Activated naive CD4-positive, alpha-beta T cell treated with anti-CD3 and anti-CD28 coated beads, Interleukin-2, amount 10 ng/mL, durations not matched to agents 7 days and 5 days (primary cell): ENCODE results near the gene EBP.
"Not testable (repeated sequence)": the region's sequence is repeated elsewhere in the genome, so short reads cannot be mapped to it uniquely, and the experiment has no call there.

ENCODE experiments used
- CTCF ChIA-PET: fragments of 350-600 bp; sonication (Branson Sonifier 250); formaldehyde crosslinking; loops from one replicate; lab custom pipeline; 2021; ENCODE audit warnings: antibody characterized with exemption; lab: Charles Lee
- DNase-seq: peaks from one replicate; pipeline ENCODE4 v3.0.0-alpha.2; 2020
- H3K27ac Mint-ChIP-seq: one replicate; pipeline ENCODE4 v1.8.0; 2021; ENCODE audit warnings: mild to moderate bottlenecking, moderate library complexity, mixed read lengths
- H3K27me3 Mint-ChIP-seq: one replicate; pipeline ENCODE4 v1.8.0; 2021; ENCODE audit warnings: mild to moderate bottlenecking, mixed read lengths
- H3K36me3 Mint-ChIP-seq: one replicate; pipeline ENCODE4 v1.8.0; 2021; ENCODE audit warnings: mixed read lengths
- H3K4me1 Mint-ChIP-seq: one replicate; pipeline ENCODE4 v1.8.0; 2021; ENCODE audit warnings: mixed read lengths
- H3K4me3 Mint-ChIP-seq: one replicate; pipeline ENCODE4 v1.8.0; 2021; ENCODE audit warnings: mild to moderate bottlenecking, moderate library complexity, mixed read lengths
- H3K9me3 Mint-ChIP-seq: one replicate; pipeline ENCODE4 v1.8.0; 2021; ENCODE audit warnings: mixed read lengths

The EBP gene

DNA sequence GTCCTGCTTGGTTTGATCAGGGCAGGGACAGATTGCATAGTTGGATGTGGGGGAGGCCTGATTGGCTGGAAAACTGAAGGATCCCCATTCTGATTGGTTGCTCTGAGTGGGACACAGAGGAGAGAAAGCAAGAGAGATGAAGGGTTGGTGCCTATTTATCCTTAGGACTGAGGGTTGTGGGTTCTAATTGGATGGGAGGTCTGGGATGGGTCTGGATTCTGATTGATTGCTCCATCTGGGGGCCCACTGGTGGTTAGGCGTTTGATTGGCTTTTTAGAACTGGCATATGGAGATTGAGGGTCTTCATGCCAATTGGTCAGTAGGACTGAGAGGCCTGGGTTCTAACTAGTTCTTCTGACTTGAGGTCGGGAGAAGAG, 644 bp upstream of the EBP start:
- CTCF ChIA-PET: interaction anchor here (1.7 kb wide), 1 partner anchor 18 kb away, joined by 5 read pairs; the partner anchor contains the start of gene TBC1D25
- no peaks in the 10 kb centered on the region for H3K9me3 Mint-ChIP-seq

DNA sequence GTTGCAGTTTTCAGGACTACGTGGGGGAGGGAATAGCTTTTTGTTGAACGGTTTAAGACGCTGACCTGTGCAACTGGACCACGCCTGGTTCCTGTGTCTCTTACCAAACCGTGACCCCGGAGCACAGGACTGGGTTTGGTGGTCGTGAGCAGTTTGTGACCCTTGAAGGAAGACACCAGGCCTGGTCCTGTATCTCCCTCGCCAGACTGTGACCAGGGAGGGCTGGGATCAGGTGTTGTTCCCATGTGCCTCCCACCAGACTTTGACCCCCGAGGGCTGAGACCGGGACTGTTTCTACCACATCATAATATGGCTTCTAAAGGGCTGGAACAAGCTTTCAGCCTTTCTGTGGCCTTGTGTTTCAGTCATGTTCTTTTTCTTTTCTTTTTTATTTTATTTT, 683 bp downstream of the EBP start:
- no peaks in the 10 kb centered on the region for H3K27me3 Mint-ChIP-seq
- no peak for DNase-seq
- CTCF ChIA-PET: interaction anchor here (1.7 kb wide), 1 partner anchor 17 kb away, joined by 5 read pairs; the partner anchor contains the start of gene TBC1D25
- peaks cover 48% of the 10 kb centered on the region for H3K4me1 Mint-ChIP-seq
- H3K4me3 Mint-ChIP-seq: peak overlapping the region; percentile 92
- H3K27ac Mint-ChIP-seq: peak overlapping the region; percentile 97
- no peaks in the 10 kb centered on the region for H3K9me3 Mint-ChIP-seq
- H3K36me3 Mint-ChIP-seq: peaks cover 24% of the 10 kb centered on the region

More for the DNA sequence above, 644 bp upstream of the EBP start:
- Mint-ChIP-seq H3K27ac (peak overlapping the region; percentile 97), H3K4me1 (peaks cover 51% of the 10 kb centered on the region), H3K4me3 (peak overlapping the region; percentile 92), H3K27me3 (no peaks in the 10 kb centered on the region), H3K36me3 (peaks cover 19% of the 10 kb centered on the region)
- DNase-seq: peak; percentile 35

DNA sequence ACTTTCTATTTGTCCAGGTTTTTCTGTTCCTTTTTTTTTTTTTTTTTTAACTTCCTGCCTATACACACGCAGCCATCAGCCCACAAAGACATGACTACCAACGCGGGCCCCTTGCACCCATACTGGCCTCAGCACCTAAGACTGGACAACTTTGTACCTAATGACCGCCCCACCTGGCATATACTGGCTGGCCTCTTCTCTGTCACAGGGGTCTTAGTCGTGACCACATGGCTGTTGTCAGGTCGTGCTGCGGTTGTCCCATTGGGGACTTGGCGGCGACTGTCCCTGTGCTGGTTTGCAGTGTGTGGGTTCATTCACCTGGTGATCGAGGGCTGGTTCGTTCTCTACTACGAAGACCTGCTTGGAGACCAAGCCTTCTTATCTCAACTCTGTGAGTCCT, 2.1 kb downstream of the EBP start:
- DNase-seq: no peak
- CTCF ChIA-PET: no interaction called here
- peaks cover 36% of the 10 kb centered on the region for H3K36me3 Mint-ChIP-seq
- no peaks in the 10 kb centered on the region for H3K9me3 Mint-ChIP-seq
- H3K4me3 Mint-ChIP-seq: peak overlapping the region; percentile 92
- peak overlapping the region; percentile 79 for H3K27ac Mint-ChIP-seq
- no peaks in the 10 kb centered on the region for H3K27me3 Mint-ChIP-seq
- H3K4me1 Mint-ChIP-seq: peaks cover 54% of the 10 kb centered on the region

DNA sequence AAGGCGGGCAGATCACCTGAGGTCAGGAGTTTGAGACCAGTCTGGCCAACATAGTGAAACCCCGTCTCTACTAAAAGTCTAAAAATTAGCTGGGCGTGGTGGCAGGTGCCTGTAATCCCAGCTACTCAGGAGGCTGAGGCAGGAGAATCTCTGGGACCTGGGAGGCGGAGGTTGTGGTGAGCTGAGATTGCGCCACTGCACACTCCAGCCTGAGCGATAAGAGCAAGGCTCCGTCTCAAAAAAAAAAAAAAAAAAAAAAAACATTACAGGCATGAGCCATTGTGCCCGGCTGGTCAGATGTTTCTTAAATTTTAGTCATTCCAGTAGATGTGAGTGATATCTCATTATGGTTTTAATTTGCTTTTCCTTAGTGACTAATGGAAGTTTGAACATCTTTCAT, 4.2 kb downstream of the EBP start:
- Mint-ChIP-seq H3K36me3 (peaks cover 42% of the 10 kb centered on the region), H3K4me1 (peaks cover 38% of the 10 kb centered on the region)
- H3K4me3 Mint-ChIP-seq, H3K27me3 Mint-ChIP-seq, DNase-seq, H3K9me3 Mint-ChIP-seq, CTCF ChIA-PET, H3K27ac Mint-ChIP-seq: not testable (repeated sequence)

- Mint-ChIP-seq H3K4me1 (peaks cover 30% of the 10 kb centered on the region), H3K4me3 (no peak overlapping the region)
These were observed 9.1 kb downstream of the EBP start for GRCh38 chrX:48530736-48531135.

GRCh38 chrX:48531358-48531959, 9.9 kb downstream of the EBP start:
- Mint-ChIP-seq H3K36me3 (peaks cover 35% of the 10 kb centered on the region), H3K27ac (peak overlapping the region; percentile 89), H3K4me1 (peaks cover 23% of the 10 kb centered on the region), H3K27me3 (no peaks in the 10 kb centered on the region), H3K9me3 (no peaks in the 10 kb centered on the region), H3K4me3 (no peak overlapping the region)
- CTCF ChIA-PET: no interaction called here
- DNase-seq: no peak

More at GRCh38 chrX:48530736-48531135, 9.1 kb downstream of the EBP start:
- no peaks in the 10 kb centered on the region for H3K9me3 Mint-ChIP-seq
- H3K27ac Mint-ChIP-seq: peak overlapping the region; percentile 55
- H3K27me3 Mint-ChIP-seq: no peaks in the 10 kb centered on the region
- H3K36me3 Mint-ChIP-seq: peaks cover 40% of the 10 kb centered on the region
- CTCF ChIA-PET: no interaction called here
- no peak for DNase-seq

DNA sequence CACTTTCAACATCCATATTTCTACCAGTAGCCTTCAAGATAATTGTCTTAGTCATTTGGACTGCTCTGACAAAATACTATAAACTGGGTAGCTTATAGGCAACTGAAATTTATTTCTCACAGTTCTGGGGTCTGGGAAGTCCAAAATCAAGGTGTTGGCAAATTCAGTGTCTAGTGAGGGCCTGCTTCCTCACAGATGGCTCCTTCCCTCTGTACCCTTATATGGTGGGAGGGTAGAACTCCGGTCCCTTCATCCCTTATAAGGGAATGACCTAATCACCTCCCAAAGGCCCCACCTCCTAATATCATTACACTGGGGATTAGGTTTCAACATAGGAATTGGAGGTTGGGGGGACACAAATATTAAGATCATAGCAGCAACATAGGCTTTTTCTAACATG, 10.6 kb downstream of the EBP start:
- H3K36me3 Mint-ChIP-seq: peaks cover 30% of the 10 kb centered on the region
- H3K27me3 Mint-ChIP-seq: no peaks in the 10 kb centered on the region
- H3K4me3 Mint-ChIP-seq: no peak overlapping the region
- CTCF ChIA-PET: no interaction called here
- no peaks in the 10 kb centered on the region for H3K9me3 Mint-ChIP-seq
- H3K27ac Mint-ChIP-seq: peak overlapping the region; percentile 89
- no peak for DNase-seq
- H3K4me1 Mint-ChIP-seq: peaks cover 19% of the 10 kb centered on the region

- Mint-ChIP-seq H3K27ac (no peak overlapping the region), H3K4me3 (no peak overlapping the region), H3K9me3 (no peaks in the 10 kb centered on the region), H3K27me3 (no peaks in the 10 kb centered on the region), H3K36me3 (peaks cover 23% of the 10 kb centered on the region), H3K4me1 (peaks cover 20% of the 10 kb centered on the region)
- no peak for DNase-seq
- CTCF ChIA-PET: no interaction called here
These were observed 11.6 kb downstream of the EBP start for GRCh38 chrX:48533165-48533564.

GRCh38 chrX:48538641-48539344, 17.2 kb downstream of the EBP start:
- Mint-ChIP-seq H3K27me3 (no peaks in the 10 kb centered on the region), H3K36me3 (peaks cover 10% of the 10 kb centered on the region), H3K4me3 (peak overlapping the region; percentile 88), H3K27ac (peak overlapping the region; percentile 99), H3K4me1 (peaks cover 24% of the 10 kb centered on the region), H3K9me3 (no peaks in the 10 kb centered on the region)
- no peak for DNase-seq
- CTCF ChIA-PET: interaction anchor here (0.8 to 2.1 kb wide), 5 partner anchors 17 to 71 kb away, joined by 3 to 9 read pairs (median 5); partner anchors contain the start of genes EBP and RBM3

DNA sequence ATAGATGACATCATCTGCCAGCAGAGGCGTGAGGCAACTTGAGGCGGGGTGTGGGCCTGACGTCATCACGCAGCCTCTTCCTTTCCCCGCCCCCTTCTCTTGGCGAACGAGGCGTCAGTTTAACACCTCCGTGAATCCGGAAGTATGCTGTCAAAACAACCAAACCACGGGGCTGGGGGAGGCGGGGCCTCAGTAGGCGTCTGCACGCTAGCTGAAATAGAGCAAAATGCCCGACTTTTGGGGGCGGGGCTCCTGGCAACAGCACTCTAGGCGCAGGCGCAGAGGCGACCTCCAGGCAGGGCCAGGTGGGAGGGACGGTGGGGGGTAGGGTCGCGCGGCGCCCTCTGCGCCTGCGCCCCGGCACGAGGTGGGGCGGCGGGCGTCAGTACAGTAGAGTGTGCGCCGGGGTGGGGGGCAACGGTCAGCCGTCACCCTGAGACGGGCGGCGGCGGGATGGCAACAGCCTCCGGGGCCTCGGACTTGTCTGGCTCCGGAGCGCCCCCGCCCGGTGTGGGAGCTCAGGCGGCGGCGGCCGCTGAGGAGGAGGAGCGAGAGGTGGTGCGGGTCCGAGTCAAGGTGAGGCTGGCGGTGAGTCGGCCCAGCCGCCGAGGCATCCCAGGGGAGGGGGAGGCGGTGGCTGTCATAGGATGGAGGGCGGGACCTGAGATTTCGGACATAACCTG, 17.9 kb downstream of the EBP start, which contains the start of gene TBC1D25:
TBC1D25 (plus strand) TSS at position 370 of the 683 bp plus-strand sequence; CDS start at position 454, 84 bp downstream.
- DNase-seq: peak; percentile 98
- peak within 1 kb of the TSS; percentile 99 for H3K27ac Mint-ChIP-seq
- no peaks in the 10 kb centered on the region for H3K27me3 Mint-ChIP-seq
- peak within 1 kb of the TSS; percentile 88 for H3K4me3 Mint-ChIP-seq
- H3K9me3 Mint-ChIP-seq: no peaks in the 10 kb centered on the region
- H3K4me1 Mint-ChIP-seq: peaks cover 24% of the 10 kb centered on the region
- CTCF ChIA-PET: interaction anchor here (0.8 to 2.1 kb wide), 5 partner anchors 18 to 72 kb away, joined by 3 to 9 read pairs (median 5); partner anchors contain the start of genes EBP and RBM3
- H3K36me3 Mint-ChIP-seq: peaks cover 12% of the 10 kb centered on the region

DNA sequence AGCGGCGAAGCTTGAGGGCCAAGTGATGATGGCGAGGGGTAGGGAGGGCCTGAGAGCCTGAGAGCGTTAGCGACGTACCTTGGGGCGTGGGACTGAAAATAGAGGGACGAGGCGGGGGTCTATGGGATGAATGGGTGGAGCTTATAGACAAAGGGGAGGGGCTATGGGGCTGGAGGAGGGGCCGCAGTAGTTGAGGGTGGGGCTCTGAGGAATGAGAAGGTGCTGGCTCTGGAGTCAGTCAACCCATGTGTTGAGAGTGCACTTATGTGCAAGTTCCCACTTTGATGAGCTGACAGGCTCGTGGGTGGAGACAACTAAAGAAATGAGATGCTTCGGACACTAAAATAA, 18.4 kb downstream of the EBP start:
- Mint-ChIP-seq H3K27ac (peak overlapping the region; percentile 99), H3K9me3 (no peaks in the 10 kb centered on the region), H3K36me3 (peaks cover 13% of the 10 kb centered on the region), H3K4me3 (peak overlapping the region; percentile 88), H3K27me3 (no peaks in the 10 kb centered on the region), H3K4me1 (peaks cover 24% of the 10 kb centered on the region)
- DNase-seq: peak; percentile 72
- CTCF ChIA-PET: interaction anchor here (0.8 to 2.1 kb wide), 6 partner anchors 10 to 73 kb away, joined by 3 to 9 read pairs (median 5); partner anchors contain the start of genes EBP and RBM3

- peak overlapping the region; percentile 88 for H3K4me3 Mint-ChIP-seq
- CTCF ChIA-PET: interaction anchor here (1.3 to 1.6 kb wide), 3 partner anchors 10 to 73 kb away, joined by 3 to 6 read pairs (median 5); partner anchors contain the start of gene RBM3
- peaks cover 15% of the 10 kb centered on the region for H3K36me3 Mint-ChIP-seq
- peaks cover 24% of the 10 kb centered on the region for H3K4me1 Mint-ChIP-seq
- H3K27me3 Mint-ChIP-seq: no peaks in the 10 kb centered on the region
- H3K9me3 Mint-ChIP-seq: no peaks in the 10 kb centered on the region
- DNase-seq: no peak
- peak overlapping the region; percentile 99 for H3K27ac Mint-ChIP-seq
These were observed 18.9 kb downstream of the EBP start for GRCh38 chrX:48540480-48540879.

DNA sequence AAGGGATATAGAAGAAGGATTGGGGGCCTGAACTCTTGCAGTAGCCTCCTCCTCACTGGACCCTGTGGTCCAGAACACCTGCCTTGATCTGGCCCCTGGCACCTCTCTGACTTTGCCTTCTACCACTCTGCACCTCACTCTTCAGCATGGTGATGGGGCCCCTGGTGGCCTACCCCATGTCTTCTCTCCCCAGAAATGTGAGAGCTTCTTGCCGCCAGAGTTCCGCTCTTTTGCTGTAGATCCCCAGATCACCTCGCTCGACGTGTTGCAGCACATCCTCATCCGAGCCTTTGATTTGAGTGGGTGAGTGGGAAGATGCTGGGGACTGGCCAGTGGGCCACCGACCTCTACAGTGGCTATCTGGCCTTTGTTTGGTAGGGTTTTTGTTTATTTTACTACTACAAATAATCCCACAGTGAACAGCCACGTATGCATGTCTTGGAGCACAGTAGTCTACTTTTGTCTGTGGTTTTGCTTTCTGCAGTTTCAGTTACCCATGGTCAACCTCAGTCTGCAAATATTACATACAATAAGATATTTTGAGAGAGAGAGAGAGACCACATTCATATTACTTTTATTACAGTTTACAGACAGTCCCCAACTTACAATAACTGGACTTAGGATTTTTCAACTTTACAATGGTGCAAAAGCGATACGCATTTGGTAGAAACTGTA, 19.7 kb downstream of the EBP start:
- CTCF ChIA-PET: interaction anchor here (1.3 kb wide), 1 partner anchor 9 kb away, joined by 3 read pairs; no protein-coding TSS in a partner anchor
- Mint-ChIP-seq H3K36me3 (peaks cover 17% of the 10 kb centered on the region), H3K27me3 (no peaks in the 10 kb centered on the region), H3K27ac (peak overlapping the region; percentile 99), H3K9me3 (no peaks in the 10 kb centered on the region), H3K4me3 (peak overlapping the region; percentile 88), H3K4me1 (peaks cover 24% of the 10 kb centered on the region)
- DNase-seq: no peak
